Cardiac fibroblast (primary cell): ENCODE measurements around the gene COLQ.

ENCODE experiments used
- DNase-seq, 2 donors: peaks; one replicate each; pipeline versions ENCODE4 v3.0.0 to v3.0.0-alpha.2; 2010; ENCODE audit warnings: low read depth in 2 of 2
- H3K4me3 ChIP-seq, 2 donors: replicated peaks in 1 of 2; 1 replicate in 1 of 2; 2 replicates in 1 of 2; pipeline ENCODE4 v1.5.1; 2011; ENCODE audit warnings: low read depth in 2 of 2, low read length in 2 of 2, mild to moderate bottlenecking in 2 of 2, moderate library complexity in 1 of 2
- CTCF ChIP-seq: IDR thresholded peaks from one replicate; pipeline ENCODE4 v1.5.1; 2011; ENCODE audit warnings: low read depth, mild to moderate bottlenecking, low read length, inconsistent platforms

The COLQ gene

GRCh38 chr3:15404767-15405166 lies 116.7 kb downstream of the COLQ start:
- TF ChIP-seq CTCF = no peak
- no peak overlapping the region for H3K4me3 ChIP-seq
- DNase-seq = no peak

- no peak for TF ChIP-seq CTCF
- no peak for DNase-seq
- no peak overlapping the region for H3K4me3 ChIP-seq
Observed at GRCh38 chr3:15403965-15404364, 117.5 kb downstream of the COLQ start.

DNA sequence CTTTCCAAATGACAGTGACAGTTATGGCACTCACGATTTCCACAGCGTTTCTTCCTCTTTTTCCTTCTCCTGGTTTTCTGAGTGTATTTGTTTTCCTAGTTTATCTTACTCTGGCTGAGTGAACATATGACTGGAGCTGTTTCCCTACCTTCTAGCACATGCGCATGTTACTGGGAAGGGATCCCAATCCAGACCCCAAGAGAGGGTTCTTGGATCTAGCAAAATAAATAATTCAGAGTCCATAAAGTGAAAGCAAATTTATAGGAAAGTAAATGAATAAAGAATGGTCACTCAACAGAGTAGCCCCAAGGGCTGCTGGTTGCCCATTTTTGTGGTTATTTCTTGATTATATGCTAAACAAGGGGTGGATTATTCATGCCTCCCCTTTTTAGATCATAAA lies 118.0 kb downstream of the COLQ start:
- TF ChIP-seq CTCF = no peak
- no peak overlapping the region for H3K4me3 ChIP-seq
- no peak for DNase-seq

DNA sequence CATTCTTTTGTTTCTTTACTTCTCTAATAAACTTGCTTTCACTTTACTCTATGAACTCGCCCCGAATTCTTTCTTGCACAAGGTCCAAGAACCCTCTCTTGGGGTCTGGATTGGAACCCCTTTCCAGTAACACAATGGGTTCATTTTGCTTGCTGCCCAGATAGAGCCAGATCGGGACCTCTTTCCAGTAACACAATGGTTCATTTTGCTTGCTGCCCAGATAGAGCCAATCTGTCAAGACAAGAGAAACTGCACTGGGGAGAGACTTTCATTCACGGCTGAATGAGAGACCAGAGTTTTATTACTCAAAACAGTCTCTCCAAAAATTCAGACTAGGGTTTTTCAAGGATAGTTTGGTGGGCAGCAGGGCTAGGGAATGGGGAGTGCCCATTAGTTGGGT lies 119.6 kb downstream of the COLQ start:
- no peak for TF ChIP-seq CTCF
- no peak for DNase-seq

More for the DNA sequence above, 119.6 kb downstream of the COLQ start:
- H3K4me3 ChIP-seq = no peak overlapping the region
